Measurements from ENCODE around the gene KIAA1217. TPM values are rescaled to one million over a fixed set of nuclear protein-coding genes. Genes with fewer than 3 reads are reported as not detected.

KIAA1217 gene
- total and polyA plus RNA-seq, 9 of the 15 experiments (the other 6 are each of a cell fraction or from before 2014, with no cell fraction given) = 0.04 TPM; not detected in 8

DNA sequence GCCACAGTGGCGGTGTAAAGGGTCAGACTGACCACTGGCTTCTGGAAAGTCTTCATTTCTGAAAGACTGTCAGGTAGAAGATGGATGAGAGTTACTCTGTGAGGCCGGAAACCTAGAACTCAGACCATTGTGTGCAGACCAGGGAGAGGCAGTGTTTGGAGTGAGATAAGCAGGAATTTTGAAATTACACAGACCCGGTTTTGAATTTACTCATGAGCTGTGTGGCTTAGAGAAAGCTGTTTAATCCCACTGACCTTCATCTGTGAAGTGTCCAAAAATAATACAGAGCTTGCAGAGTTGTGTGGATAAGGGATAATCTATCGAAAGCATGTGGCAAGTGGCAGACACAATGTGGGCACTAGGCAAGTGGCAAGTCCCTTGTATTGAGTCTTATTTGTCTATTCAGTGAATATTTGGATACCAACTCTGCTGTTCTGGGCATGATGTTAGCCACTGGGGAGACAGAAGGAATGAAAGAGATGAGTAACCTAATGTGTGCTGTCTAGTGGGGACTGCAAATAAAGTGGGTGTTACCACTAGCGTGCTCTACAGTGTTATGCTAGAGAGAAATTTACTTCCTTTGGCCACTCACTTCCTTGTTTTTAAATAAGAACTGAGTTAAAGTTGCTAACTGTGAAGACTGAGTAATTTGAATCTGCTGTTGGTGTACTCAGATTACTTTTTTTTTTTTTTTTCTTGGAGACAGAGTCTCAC, 69.4 kb downstream of the KIAA1217 start (continued):
- TF ChIP-seq CAMTA2 (CRISPR knock-in tag; conservative IDR thresholded peaks at IDR 0.05) (no peak), HDAC3 (IDR thresholded peaks at IDR 0.05; ENCODE audit: borderline replicate concordance, partially characterized antibody) (no peak), NFIC (IDR thresholded peaks at IDR 0.05) (no peak), ZFP1 (CRISPR knock-in tag; IDR thresholded peaks at IDR 0.05) (no peak), NR3C1 (CRISPR knock-in tag; IDR thresholded peaks at IDR 0.05) (no peak)

- Histone ChIP-seq H3K79me2 (ENCODE audit: control insufficient read depth, insufficient read depth, low read length) (no peaks in the 10 kb centered on the region), H3K27me3 (ENCODE audit: control insufficient read depth in 2 of 2, insufficient read depth in 2 of 2, low read length in 2 of 2) (no peaks in the 10 kb centered on the region), H4K20me1 (replicated peaks; ENCODE audit: control insufficient read depth, insufficient read depth, low read length) (no peaks in the 10 kb centered on the region), H3K36me3 (ENCODE audit: control insufficient read depth, insufficient read depth, low read length) (no peaks in the 10 kb centered on the region), H3K4me3 (no peak overlapping the region), H3K9me1 (ENCODE audit: control insufficient read depth, insufficient read depth, low read length) (no peaks in the 10 kb centered on the region), H3K27ac (ENCODE audit: extremely low read depth, low read depth, low read length) (no peak overlapping the region), H2AFZ (ENCODE audit: low read depth, low read length) (no peak overlapping the region), H3K9ac (ENCODE audit: insufficient read depth in 1 of 2, low read depth in 2 of 2, low read length in 2 of 2) (no peak overlapping the region), H3K9me3 (replicated peaks; ENCODE audit: control insufficient read depth, insufficient read depth, low read depth, low read length) (no peaks in the 10 kb centered on the region), H3K4me2 (ENCODE audit: insufficient read depth, low read length) (no peak overlapping the region), H3K4me1 (replicated peaks in 1 of 2; ENCODE audit: control insufficient read depth in 2 of 2, insufficient read depth in 2 of 2, low read length in 2 of 2) (no peaks in the 10 kb centered on the region)
- TF ChIP-seq CHD1 (IDR thresholded peaks at IDR 0.05; ENCODE audit: low read length) (no peak), XRCC4 (IDR thresholded peaks at IDR 0.05; ENCODE audit: extremely low read depth, insufficient read depth, insufficient read length) (no peak), ZNF57 (CRISPR knock-in tag; IDR thresholded peaks at IDR 0.05) (no peak), RB1 (IDR thresholded peaks at IDR 0.05; ENCODE audit: low read depth) (no peak), BACH1 (tag; IDR thresholded peaks at IDR 0.05) (no peak)
- TF ChIP-seq, protein P1, sequence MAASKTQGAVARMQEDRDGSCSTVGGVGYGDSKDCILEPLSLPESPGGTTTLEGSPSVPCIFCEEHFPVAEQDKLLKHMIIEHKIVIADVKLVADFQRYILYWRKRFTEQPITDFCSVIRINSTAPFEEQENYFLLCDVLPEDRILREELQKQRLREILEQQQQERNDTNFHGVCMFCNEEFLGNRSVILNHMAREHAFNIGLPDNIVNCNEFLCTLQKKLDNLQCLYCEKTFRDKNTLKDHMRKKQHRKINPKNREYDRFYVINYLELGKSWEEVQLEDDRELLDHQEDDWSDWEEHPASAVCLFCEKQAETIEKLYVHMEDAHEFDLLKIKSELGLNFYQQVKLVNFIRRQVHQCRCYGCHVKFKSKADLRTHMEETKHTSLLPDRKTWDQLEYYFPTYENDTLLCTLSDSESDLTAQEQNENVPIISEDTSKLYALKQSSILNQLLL (CRISPR knock-in tag; IDR thresholded peaks at IDR 0.05; ENCODE audit: borderline replicate concordance) = no peak
- intact Hi-C loops (cut with micrococcal nuclease) = no loop called here
- no TSS peak for BruUV-seq (replicated peaks)
- ATAC-seq (no peak), DNase-seq (ENCODE audit: extremely low read depth in 1 of 4, low spot score in 3 of 4) (no peak), FAIRE-seq (no peak)
- in situ Hi-C loops (cut with MboI) = no loop called here
- CTCF ChIA-PET (ENCODE audit: low intra/inter-chr PET ratio) = no interaction called here
- POLR2A ChIA-PET = no interaction called here
Measured at GRCh38 chr10:24279166-24279565, 70.2 kb downstream of the KIAA1217 start.
